Pancreas (tissue), 10 donors: ENCODE data around the gene IFITM10. TPM values are rescaled to one million over a fixed set of nuclear protein-coding genes. Genes with fewer than 3 reads are reported as not detected.
A peak's percentile ranks its signal among the peaks of the same experiment; 100 is the strongest.

Experiments used
- ATAC-seq, 4 donors: fragments of 200-7000 bp; cut with Tn5 transposase; one replicate each; pipeline versions ENCODE4 v1.8.0 to v1.9.1; 2020; ENCODE audit warnings: mild to moderate bottlenecking in 4 of 4, moderate library complexity in 4 of 4
- DNase-seq, 6 donors: peaks; one replicate each; pipeline ENCODE4 v3.0.0-alpha.2; 2020
- FAIRE-seq: peaks from 2 replicates; lab custom pipeline; 2012; peaks lifted over from hg19 to GRCh38; lab: Jason Lieb, UNC
- H3K27ac ChIP-seq, 4 donors: fragments of 200-600 bp; sonication (generic); 1 replicate in 3 of 4; 2 replicates in 1 of 4; pipeline versions ENCODE4 v1.5.0 to v1.8.0; 2020
- H3K27me3 ChIP-seq, 4 donors: fragments of 200-600 bp; one replicate each; pipeline ENCODE4 v1.8.0; 2021
- H3K36me3 ChIP-seq, 3 donors: fragments of 200-600 bp; sonication (generic) in 1 of 3; one replicate each; pipeline versions ENCODE4 v1.5.0 to v1.8.0; 2020 to 2021
- H3K4me1 ChIP-seq, 3 donors: fragments of 200-600 bp; one replicate each; pipeline ENCODE4 v1.8.0; 2021
- H3K4me3 ChIP-seq, 4 donors: fragments of 200-600 bp; sonication (generic) in 2 of 4; one replicate each; pipeline versions ENCODE4 v1.5.0 to v1.8.0; 2020 to 2021
- H3K9me3 ChIP-seq, 4 donors: fragments of 200-600 bp; one replicate each; pipeline ENCODE4 v1.8.0; 2021
- CTCF ChIP-seq, 4 donors: fragments of 200-600 bp; sonication (generic) in 3 of 4; IDR thresholded peaks; one replicate each; pipeline versions ENCODE4 v1.5.0 to v1.8.0; 2021; ENCODE audit warnings: antibody characterized with exemption in 4 of 4
- WGBS, 2 donors: extraction: QIAGEN DNeasy Blood & Tissue Kit; methylation state at CpG; one replicate each; pipeline ENCODE4 v1.1.7; 2013; 5-methylcytosine and 5-hydroxymethylcytosine counted together
- intact Hi-C, 3 donors: fragments of 100-400 bp; cut with DNase I; formaldehyde crosslinking; loops; one replicate each; pipeline versions ENCODE4 v1.11.1 to v1.14.2; 2022
- polyA plus RNA-seq, 2 donors: library from polyadenylated mRNA; stranded (reverse); fragments of 200-250 nt; gene quantifications; one replicate each; pipeline ENCODE4 v1.2.3, GENCODE V29; 2013
- total RNA-seq, 6 donors: library from RNA; stranded (reverse); fragmentation: NEBNext Ultra II Directional in 4 of 6; extraction: Animal tissue kit (Norgen Biotek cat#: 25700) in 4 of 6; gene quantifications; one replicate each; pipeline versions ENCODE4 v1.2.1 to v1.2.4, GENCODE V29; 2021 to 2023
- donor health status: healthy with polysubstance abuse.
- donor health status: DM: no; HTN: no; CAD: no; lungs with moderate emphysema.
- donor health status: DM: no; HTN: no; CAD: no.
- donor health status: control.
- donor health status: control.
- donor health status: Bipolar disorder and iron deficiency.
- donor health status: DM: yes; HTN: yes; CAD: no.
- donor health status: DM: no; HTN: no; CAD: no.
- donor health status: DM: no; HTN: no; CAD: no.
- donor health status: DM: yes; HTN: yes; CAD: no.

IFITM10 gene
- total and polyA plus RNA-seq, 8 donors: 0.28 to 2.0 (median 0.55) TPM

DNA sequence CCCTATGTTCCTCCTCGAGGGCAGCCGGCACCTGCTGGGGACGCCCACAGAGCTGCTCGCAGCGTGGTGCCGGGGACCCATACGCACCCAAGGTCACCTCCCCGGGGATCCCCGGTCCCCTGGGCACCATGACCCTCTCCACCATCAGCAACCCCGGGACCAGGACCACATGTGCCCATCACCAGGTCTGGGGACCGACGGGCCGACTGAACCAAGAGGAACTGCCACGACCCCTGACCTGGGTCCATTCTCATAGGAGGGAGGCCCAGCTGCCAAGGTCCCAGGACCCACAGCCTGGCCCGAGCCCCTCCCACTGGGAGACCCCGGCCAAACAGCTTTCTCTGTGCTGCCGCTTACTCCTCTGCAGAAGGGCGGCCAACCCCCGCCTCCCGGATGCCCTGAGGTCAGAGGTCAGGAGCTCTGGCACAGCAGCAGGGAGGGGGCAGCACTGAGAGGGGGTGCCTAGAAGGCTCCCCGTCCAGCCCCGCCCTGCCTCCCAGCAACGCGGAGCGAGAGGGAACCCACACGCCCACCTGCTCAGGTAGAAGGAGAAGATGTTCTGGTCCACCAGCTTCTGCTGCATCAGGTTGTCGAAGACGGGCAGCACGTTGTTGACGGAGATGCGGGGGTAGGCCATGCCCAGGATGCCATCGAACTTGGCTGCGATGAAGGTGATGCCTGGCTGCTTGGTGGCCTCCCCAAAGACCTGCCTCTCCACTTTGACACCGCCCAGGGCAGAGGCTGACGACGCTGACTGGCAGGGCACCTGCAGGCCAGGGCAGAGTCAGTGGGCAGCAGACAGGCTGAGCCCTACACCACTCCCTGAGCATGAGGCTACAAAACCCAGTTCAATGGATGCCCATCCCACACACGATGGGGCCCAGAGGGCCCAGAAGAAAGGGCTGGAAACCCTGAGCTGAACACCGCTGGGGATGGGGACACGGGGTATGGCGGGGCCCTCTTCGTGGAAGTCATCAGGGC is 6.7 kb upstream of the IFITM10 start:
- FAIRE-seq: no peak
- 89 to 92% methylated on average over 41 of the region's 41 CpGs for WGBS, 2 donors
- H3K27ac ChIP-seq: no peak overlapping the region

DNA sequence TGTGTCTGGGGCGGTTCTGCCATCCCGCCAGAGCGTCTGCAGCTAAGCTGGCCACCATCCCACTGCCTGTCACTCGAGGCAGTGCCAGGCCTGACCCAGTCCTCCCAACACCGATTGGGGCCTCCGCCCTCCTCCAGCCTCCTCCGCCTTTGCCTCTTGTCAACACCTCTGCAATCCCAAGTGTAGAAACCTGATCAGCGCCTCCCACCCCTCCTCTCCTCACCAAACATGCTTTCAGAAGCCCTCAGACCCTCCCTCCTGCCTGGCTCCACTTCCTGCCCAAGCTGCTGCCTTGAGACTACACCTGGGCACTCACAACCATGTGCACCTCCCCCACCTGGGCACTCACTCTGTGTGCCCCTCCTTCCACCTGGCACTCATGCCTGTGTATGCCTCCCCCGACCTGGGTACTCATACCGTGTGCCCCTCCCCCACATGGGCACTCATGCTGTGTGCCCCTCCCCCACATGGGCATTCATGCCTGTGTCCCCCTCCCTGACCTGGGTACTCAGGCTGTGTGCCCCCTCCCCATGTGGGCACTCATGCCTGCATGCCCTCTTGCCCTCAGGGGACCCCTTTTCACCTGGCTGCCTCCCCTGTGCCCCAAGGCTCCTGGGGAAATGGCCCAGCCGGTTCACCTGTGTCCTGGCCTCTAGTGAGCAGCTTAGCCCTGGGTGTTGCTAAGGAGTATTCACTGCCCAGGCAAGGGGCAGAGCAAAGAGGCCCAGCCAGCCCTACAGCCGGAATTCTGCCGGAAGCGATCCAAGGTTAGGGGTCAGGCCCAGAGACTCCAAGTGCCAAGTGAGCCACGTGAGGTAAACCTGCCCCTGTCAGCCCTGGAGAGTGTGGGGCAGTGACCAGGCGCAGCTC is 5.5 kb upstream of the IFITM10 start:
- 71 to 75% methylated on average over 16 of the region's 16 CpGs for WGBS, 2 donors
- Histone ChIP-seq H3K9me3 (no peaks in the 10 kb centered on the region), H3K36me3 (peaks cover 9 to 60% (median 25%) of the 10 kb centered on the region in 3 donors), H3K4me3 (no peak overlapping the region), H3K27me3 (no peaks in the 10 kb centered on the region), H3K4me1 (peaks cover 0 to 10% (median 2%) of the 10 kb centered on the region in 3 donors), H3K27ac (no peak overlapping the region)
- no peak for TF ChIP-seq CTCF (IDR thresholded peaks at IDR 0.05)
- no peak for ATAC-seq
- FAIRE-seq: no peak
- DNase-seq: peak in 2 of 6 donors; percentile 34 to 68
- intact Hi-C loops: no loop called here

More for the DNA sequence above, 6.7 kb upstream of the IFITM10 start:
- intact Hi-C loops: no loop called here
- Histone ChIP-seq H3K4me3 (no peak overlapping the region), H3K27me3 (no peaks in the 10 kb centered on the region), H3K9me3 (no peaks in the 10 kb centered on the region), H3K36me3 (peaks cover 9 to 62% (median 25%) of the 10 kb centered on the region in 3 donors), H3K4me1 (peaks cover 8 to 22% (median 14%) of the 10 kb centered on the region in 3 donors)
- ATAC-seq (no peak), DNase-seq (peak in 3 of 6 donors; percentile 32 to 75 (median 54))
- TF ChIP-seq CTCF (IDR thresholded peaks at IDR 0.05): no peak

GRCh38 chr11:1755344-1755691 is 4.9 kb upstream of the IFITM10 start:
- intact Hi-C loops: no loop called here
- DNase-seq (peak in 2 of 6 donors; percentile 48 to 55), FAIRE-seq (no peak), ATAC-seq (no peak)
- 86 to 90% methylated on average over 9 of the region's 9 CpGs for WGBS, 2 donors
- peaks cover 0 to 7% (median 0%) of the 10 kb centered on the region in 3 donors for H3K4me1 ChIP-seq
- no peak for TF ChIP-seq CTCF (IDR thresholded peaks at IDR 0.05)
- peaks cover 9 to 54% (median 23%) of the 10 kb centered on the region in 3 donors for H3K36me3 ChIP-seq
- no peaks in the 10 kb centered on the region for H3K27me3 ChIP-seq
- H3K4me3 ChIP-seq: no peak overlapping the region
- H3K9me3 ChIP-seq: no peaks in the 10 kb centered on the region
- no peak overlapping the region for H3K27ac ChIP-seq

GRCh38 chr11:1754376-1755150 is 4.2 kb upstream of the IFITM10 start:
- intact Hi-C loops: no loop called here

More at GRCh38 chr11:1754376-1755150, 4.2 kb upstream of the IFITM10 start:
- Histone ChIP-seq H3K36me3 (peaks cover 5 to 47% (median 15%) of the 10 kb centered on the region in 3 donors), H3K27me3 (no peaks in the 10 kb centered on the region), H3K27ac (no peak overlapping the region), H3K4me1 (peaks cover 0 to 7% (median 0%) of the 10 kb centered on the region in 3 donors), H3K4me3 (no peak overlapping the region), H3K9me3 (no peaks in the 10 kb centered on the region)
- peak in 2 of 6 donors; percentile 41 to 55 for DNase-seq
- WGBS, 2 donors: 88 to 99% methylated on average over 8 of the region's 8 CpGs
- ATAC-seq: no peak
- no peak for TF ChIP-seq CTCF (IDR thresholded peaks at IDR 0.05)
- no peak for FAIRE-seq
